ENCODE results near the gene CENPP.

- TF ChIP-seq, protein P1, sequence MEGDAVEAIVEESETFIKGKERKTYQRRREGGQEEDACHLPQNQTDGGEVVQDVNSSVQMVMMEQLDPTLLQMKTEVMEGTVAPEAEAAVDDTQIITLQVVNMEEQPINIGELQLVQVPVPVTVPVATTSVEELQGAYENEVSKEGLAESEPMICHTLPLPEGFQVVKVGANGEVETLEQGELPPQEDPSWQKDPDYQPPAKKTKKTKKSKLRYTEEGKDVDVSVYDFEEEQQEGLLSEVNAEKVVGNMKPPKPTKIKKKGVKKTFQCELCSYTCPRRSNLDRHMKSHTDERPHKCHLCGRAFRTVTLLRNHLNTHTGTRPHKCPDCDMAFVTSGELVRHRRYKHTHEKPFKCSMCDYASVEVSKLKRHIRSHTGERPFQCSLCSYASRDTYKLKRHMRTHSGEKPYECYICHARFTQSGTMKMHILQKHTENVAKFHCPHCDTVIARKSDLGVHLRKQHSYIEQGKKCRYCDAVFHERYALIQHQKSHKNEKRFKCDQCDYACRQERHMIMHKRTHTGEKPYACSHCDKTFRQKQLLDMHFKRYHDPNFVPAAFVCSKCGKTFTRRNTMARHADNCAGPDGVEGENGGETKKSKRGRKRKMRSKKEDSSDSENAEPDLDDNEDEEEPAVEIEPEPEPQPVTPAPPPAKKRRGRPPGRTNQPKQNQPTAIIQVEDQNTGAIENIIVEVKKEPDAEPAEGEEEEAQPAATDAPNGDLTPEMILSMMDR (IDR thresholded peaks at IDR 0.05): no peak
- TF ChIP-seq POLR2A (IDR thresholded peaks at IDR 0.05): no peak
These were observed 324.5 kb downstream of the CENPP start for GRCh38 chr9:92650296-92650695.
